OCI-LY1 (cell line): ENCODE measurements around the gene DGKD.

Source experiments
- H2AFZ ChIP-seq: fragments of 200-600 bp; sonication (generic), shearing (Covaris generic); 2 replicates; pipeline ENCODE4 v1.6.0; 2014; ENCODE audit warnings: antibody characterized with exemption, mild to moderate bottlenecking, low read length
- H3F3A ChIP-seq: fragments of 200-600 bp; sonication (generic), shearing (Covaris generic); 2 replicates; pipeline ENCODE4 v1.6.0; 2014; ENCODE audit warnings: mild to moderate bottlenecking, antibody characterized with exemption, low read length, moderate library complexity; ENCODE audit not compliant: insufficient read depth
- H3K27ac ChIP-seq: fragments of 200-600 bp; sonication (generic); 2 replicates; pipeline ENCODE4 v1.5.1; 2014; ENCODE audit warnings: low read length, mixed run types, mild to moderate bottlenecking, low read depth; ENCODE audit not compliant: poor library complexity, severe bottlenecking
- H3K27me3 ChIP-seq: fragments of 200-600 bp; sonication (generic); 2 replicates; pipeline ENCODE4 v1.6.0; 2014; ENCODE audit warnings: antibody characterized with exemption, mild to moderate bottlenecking, low read length, moderate library complexity; ENCODE audit not compliant: insufficient read depth
- H3K36me3 ChIP-seq: fragments of 200-600 bp; sonication (generic); 2 replicates; pipeline ENCODE4 v1.6.1; 2014; ENCODE audit warnings: mild to moderate bottlenecking, antibody characterized with exemption, low read length, moderate library complexity, mixed read lengths; ENCODE audit not compliant: insufficient read depth
- H3K4me1 ChIP-seq: fragments of 200-600 bp; sonication (generic); 2 replicates; pipeline ENCODE4 v1.5.1; 2014; ENCODE audit warnings: mild to moderate bottlenecking, low read length, moderate library complexity; ENCODE audit not compliant: insufficient read depth, severe bottlenecking
- H3K4me2 ChIP-seq: fragments of 200-600 bp; sonication (generic), shearing (Covaris generic); 2 replicates; pipeline ENCODE4 v1.6.1; 2014; ENCODE audit warnings: low read length
- H3K4me3 ChIP-seq: fragments of 200-600 bp; sonication (generic); 2 replicates; pipeline ENCODE4 v1.5.1; 2014; ENCODE audit warnings: low read length, low read depth, mild to moderate bottlenecking, mixed read lengths; ENCODE audit not compliant: poor library complexity, severe bottlenecking
- H3K79me2 ChIP-seq: fragments of 200-600 bp; shearing (Covaris generic); 2 replicates; pipeline ENCODE4 v1.6.1; 2016; ENCODE audit warnings: mixed run types, low read length, mixed read lengths; ENCODE audit not compliant: insufficient read depth
- H3K9ac ChIP-seq: fragments of 200-600 bp; sonication (generic), shearing (Covaris generic); 2 replicates; pipeline ENCODE4 v1.6.1; 2014; ENCODE audit warnings: mild to moderate bottlenecking, low read length, mixed read lengths
- H3K9me2 ChIP-seq: fragments of 200-600 bp; sonication (generic), shearing (Covaris generic); 2 replicates; pipeline ENCODE4 v1.6.1; 2014; ENCODE audit warnings: low read depth, mild to moderate bottlenecking, low read length, mixed read lengths
- H3K9me3 ChIP-seq: fragments of 200-600 bp; shearing (Covaris generic); 2 replicates; pipeline ENCODE4 v1.6.1; 2014; ENCODE audit warnings: low read length, mixed read lengths
- H4K20me1 ChIP-seq: fragments of 200-600 bp; sonication (generic), shearing (Covaris generic); 2 replicates; pipeline ENCODE4 v1.6.0; 2016; ENCODE audit warnings: mild to moderate bottlenecking, low read length; ENCODE audit not compliant: insufficient read depth
- CTCF ChIP-seq: fragments of 200-600 bp; sonication (generic), shearing (Covaris generic); IDR thresholded peaks from 2 replicates; pipeline ENCODE4 v1.5.1; 2017; ENCODE audit warnings: mild to moderate bottlenecking, antibody characterized with exemption, low read length, moderate library complexity, mixed read lengths
- EZH2 ChIP-seq: fragments of 200-600 bp; sonication (generic), shearing (Covaris generic); IDR thresholded peaks from 2 replicates; pipeline ENCODE4 v1.8.0; 2017; ENCODE audit warnings: borderline replicate concordance, mixed run types, mild to moderate bottlenecking, antibody characterized with exemption, low read length, moderate library complexity, mixed read lengths

The DGKD gene

GRCh38 chr2:233501198-233502076, 147.1 kb downstream of the DGKD start:
- Histone ChIP-seq H3K4me1 (peaks cover 9% of the 10 kb centered on the region), H3K4me3 (no peak overlapping the region), H3K79me2 (no peaks in the 10 kb centered on the region), H3K27me3 (no peaks in the 10 kb centered on the region), H3K27ac (no peak overlapping the region), H4K20me1 (no peaks in the 10 kb centered on the region), H3F3A (no peaks in the 10 kb centered on the region), H3K9ac (no peak overlapping the region), H3K9me2 (no peaks in the 10 kb centered on the region), H3K4me2 (no peak overlapping the region), H2AFZ (no peak overlapping the region), H3K36me3 (no peaks in the 10 kb centered on the region), H3K9me3 (peaks cover 15% of the 10 kb centered on the region; the same call in 1 of the 2 replicates)
- TF ChIP-seq CTCF (no peak), EZH2 (no peak)

GRCh38 chr2:233503481-233503880, 149.2 kb downstream of the DGKD start:
- Histone ChIP-seq H3K36me3 (0 out of 2 replicates have a peak, but pooled peaks cover 3% of the 10 kb centered on the region), H4K20me1 (no peaks in the 10 kb centered on the region), H3K4me1 (no peaks in the 10 kb centered on the region), H2AFZ (no peak overlapping the region), H3K4me2 (no peak overlapping the region), H3K9me3 (peaks cover 15% of the 10 kb centered on the region; the same call in 1 of the 2 replicates), H3K79me2 (no peaks in the 10 kb centered on the region), H3K9me2 (no peaks in the 10 kb centered on the region), H3K4me3 (no peak overlapping the region), H3F3A (no peaks in the 10 kb centered on the region), H3K9ac (no peak overlapping the region), H3K27ac (no peak overlapping the region), H3K27me3 (no peaks in the 10 kb centered on the region)
- TF ChIP-seq CTCF (no peak), EZH2 (no peak)

- Histone ChIP-seq H3K36me3 (0 out of 2 replicates have a peak, but pooled peaks cover 3% of the 10 kb centered on the region), H3K4me1 (no peaks in the 10 kb centered on the region), H3K27me3 (no peaks in the 10 kb centered on the region), H3F3A (no peaks in the 10 kb centered on the region), H3K79me2 (no peaks in the 10 kb centered on the region), H3K4me3 (no peak overlapping the region), H3K9me3 (peaks cover 15% of the 10 kb centered on the region; the same call in 1 of the 2 replicates), H3K9ac (no peak overlapping the region), H2AFZ (no peak overlapping the region), H4K20me1 (no peaks in the 10 kb centered on the region), H3K27ac (no peak overlapping the region), H3K4me2 (no peak overlapping the region), H3K9me2 (no peaks in the 10 kb centered on the region)
- TF ChIP-seq CTCF: no peak
- no peak for TF ChIP-seq EZH2
Measured at GRCh38 chr2:233503947-233504637, 149.8 kb downstream of the DGKD start.
